GM18909 (cell line): Measurements from ENCODE around the gene HINT3.
"Not testable (repeated sequence)": the region's sequence is repeated elsewhere in the genome, so short reads cannot be mapped to it uniquely, and the experiment has no call there.

Experiments used
- ATAC-seq: cut with Tn5 transposase; IDR thresholded peaks from one replicate; pipeline ENCODE4 v1.9.1; 2021; ENCODE audit warnings: mild to moderate bottlenecking; ENCODE audit not compliant: unreplicated experiment, poor library complexity

HINT3 gene

GRCh38 chr6:125991653-125992052 lies 35.1 kb downstream of the HINT3 start:
- no peak for ATAC-seq

- ATAC-seq = no peak
Observed at GRCh38 chr6:125994670-125995488, 38.3 kb downstream of the HINT3 start.

DNA sequence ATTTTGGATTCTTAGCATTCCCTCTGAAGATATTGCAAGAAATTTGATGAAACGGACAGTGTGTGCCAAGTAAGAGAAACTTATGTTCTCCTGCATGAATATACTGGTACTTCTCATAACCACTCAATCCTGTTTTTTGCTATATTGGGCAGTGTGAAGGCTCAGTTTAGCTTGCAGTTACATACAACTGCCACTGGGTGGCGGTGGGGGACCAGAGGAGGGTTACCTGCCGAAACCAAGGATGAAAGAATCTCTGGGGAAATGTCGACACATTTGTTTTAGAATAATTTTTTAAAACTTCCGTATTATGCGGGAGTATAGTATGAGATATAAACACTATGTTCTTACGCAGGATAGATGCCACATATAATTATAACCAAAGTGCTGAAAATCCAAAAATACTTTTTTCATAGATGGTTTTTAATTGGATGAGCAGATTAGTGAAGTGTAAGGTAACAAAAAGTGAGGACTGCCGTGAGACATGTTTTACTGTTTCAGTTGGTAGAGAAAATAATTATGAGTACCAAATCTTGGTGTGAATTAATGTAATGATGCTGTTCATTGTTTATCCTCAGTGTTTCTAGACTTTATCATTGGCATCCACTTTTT lies 39.5 kb downstream of the HINT3 start:
- peak; percentile 96 for ATAC-seq

- no peak for ATAC-seq
Observed at GRCh38 chr6:126002755-126003679, 46.4 kb downstream of the HINT3 start.

DNA sequence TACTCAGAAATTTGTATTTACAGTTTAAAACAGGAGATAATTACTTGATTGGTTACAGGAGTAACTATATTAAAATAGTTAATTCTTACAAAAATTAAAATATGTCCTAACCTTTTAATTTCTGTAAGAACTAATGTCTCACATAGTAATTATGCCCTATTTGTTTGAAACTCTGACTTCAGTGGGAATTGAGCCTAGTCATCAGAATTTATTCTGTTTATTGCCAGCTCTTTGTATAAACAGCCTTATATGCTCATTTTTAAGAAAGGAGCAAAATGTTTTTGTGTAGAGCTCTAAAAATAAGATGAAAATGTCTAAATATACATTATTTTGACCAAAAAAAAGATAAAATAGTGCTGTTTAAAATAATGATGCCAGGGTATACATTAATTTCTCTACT lies 51.2 kb downstream of the HINT3 start:
- ATAC-seq = no peak

GRCh38 chr6:126010040-126010439 lies 53.5 kb downstream of the HINT3 start:
- no peak for ATAC-seq

- ATAC-seq = no peak
Observed at GRCh38 chr6:126015863-126016262, 59.3 kb downstream of the HINT3 start.

GRCh38 chr6:126016591-126016990 lies 60.0 kb downstream of the HINT3 start:
- ATAC-seq = no peak

DNA sequence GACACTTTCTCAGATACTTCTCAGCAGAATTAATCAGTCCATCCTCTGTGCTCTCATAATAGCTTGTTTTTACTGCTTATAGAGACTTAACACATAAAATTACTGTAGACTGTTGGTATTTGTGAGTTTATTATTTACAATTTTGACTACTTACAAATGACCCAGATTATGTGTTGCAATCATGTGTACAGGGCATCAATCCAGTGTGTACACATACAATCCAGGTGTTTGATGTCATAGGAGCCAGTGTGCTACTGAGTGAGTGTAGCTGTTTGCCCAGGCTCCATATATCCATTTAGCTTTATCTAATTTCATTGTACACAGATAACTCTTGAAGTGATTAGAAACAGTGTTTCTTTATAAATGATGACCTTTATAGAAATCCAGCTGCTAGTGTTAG lies 61.1 kb downstream of the HINT3 start:
- no peak for ATAC-seq

DNA sequence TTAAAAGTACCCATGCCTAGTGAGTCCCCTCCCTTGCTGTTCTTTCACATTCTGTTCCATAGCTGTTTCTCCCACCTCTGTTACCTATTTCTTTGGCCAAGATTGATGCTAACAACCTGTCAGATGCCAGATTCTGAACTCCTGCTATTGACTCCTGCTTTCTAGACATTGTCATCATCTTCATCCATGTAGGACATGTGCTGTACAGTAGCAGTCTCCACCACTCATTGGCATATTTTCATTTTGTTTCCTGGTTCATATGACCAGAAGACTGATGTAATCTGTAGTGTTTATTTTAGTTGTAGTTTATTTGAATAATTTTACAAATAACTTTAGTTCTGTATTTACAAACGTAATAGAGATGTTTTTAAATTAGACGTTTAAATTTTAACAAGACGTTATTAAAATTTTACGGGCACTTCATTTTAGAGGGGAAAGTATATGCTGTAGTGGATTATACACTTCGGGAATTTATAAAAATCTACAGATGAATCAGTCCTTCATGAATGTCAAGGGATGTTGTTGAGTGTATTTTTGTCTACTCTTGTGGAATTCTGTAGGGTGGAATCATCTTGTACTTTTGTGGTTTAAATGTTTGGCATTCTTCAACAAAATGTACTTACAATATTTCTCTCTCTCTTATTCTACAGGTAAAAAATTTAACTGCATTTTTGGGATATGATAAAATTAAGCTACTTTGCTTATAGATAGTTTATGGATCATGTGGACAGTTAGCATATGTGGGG lies 63.9 kb downstream of the HINT3 start:
- ATAC-seq = no peak

DNA sequence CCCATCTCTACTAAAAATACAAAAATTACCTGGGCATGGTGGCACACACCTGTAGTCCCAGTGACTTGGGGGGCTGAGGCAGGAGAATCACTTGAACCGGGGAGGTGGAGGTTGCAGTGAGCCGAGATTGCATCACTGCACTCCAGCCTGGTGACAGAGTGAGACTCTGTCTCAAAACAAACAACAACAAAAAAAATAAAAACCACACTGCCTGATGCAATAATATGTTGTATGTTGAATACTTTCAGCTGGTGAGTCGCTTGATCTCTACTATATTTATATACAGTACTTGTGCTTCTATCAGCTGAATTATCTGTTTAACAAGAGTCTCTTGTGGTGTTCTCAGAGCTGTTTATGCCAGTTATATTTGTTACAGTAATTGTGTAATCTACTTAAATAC lies 66.9 kb downstream of the HINT3 start:
- not testable (repeated sequence) for ATAC-seq

DNA sequence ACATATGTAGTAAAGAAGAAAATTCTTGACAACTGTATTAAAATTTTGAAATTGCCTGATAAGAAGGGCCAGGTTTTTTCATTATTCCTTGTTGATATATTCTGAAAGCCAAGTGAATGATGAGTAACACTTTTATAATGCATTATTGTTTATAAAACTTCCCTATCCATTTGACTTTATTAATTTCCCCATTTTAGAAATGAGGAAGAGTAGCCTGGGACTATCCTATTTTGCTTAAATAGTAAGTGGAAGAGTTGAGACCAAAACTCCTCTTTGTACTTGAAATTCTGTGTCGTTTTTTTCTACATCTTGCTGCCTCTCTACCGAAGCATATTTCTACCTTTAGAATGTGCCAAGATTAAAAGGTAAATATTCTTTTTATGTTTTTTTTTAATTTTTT lies 69.4 kb downstream of the HINT3 start:
- no peak for ATAC-seq

DNA sequence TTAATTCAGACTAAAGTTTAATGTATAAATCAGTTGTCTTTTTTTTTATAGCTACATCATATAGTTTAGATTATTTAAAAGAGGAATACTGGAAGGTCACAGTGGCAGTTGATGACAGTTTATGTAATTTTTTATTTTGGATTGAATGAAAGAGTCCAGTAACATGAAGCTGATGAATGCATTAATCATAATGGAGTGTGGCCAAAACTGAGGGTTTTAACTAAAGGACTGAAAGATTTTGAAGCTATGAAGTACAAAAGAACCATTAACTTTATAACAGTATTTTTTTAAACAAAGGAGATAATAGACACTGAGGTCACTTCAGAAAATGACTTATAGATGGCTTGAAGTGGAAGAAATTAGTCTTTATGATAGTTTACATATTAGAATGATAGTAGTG lies 71.0 kb downstream of the HINT3 start:
- no peak for ATAC-seq
